Adipose tissue (tissue), 3 donors: ENCODE data around the gene POLG2. TPM values are rescaled to one million over a fixed set of nuclear protein-coding genes. Genes with fewer than 3 reads are reported as not detected.
"Not testable (repeated sequence)": the region's sequence is repeated elsewhere in the genome, so short reads cannot be mapped to it uniquely, and the experiment has no call there.

Source experiments
- H3K27ac ChIP-seq: one replicate; pipeline ENCODE4 v1.5.1; 2013; ENCODE audit warnings: low read depth, low read length
- WGBS, 3 donors: extraction: QIAGEN DNeasy Blood & Tissue Kit; methylation state at CpG; one replicate each; pipeline ENCODE4 v1.1.7; 2013; 5-methylcytosine and 5-hydroxymethylcytosine counted together
- polyA plus RNA-seq, 3 donors: library from polyadenylated mRNA; stranded (reverse); fragments of 200-250 nt; gene quantifications; one replicate each; pipeline ENCODE4 v1.2.3, GENCODE V29; 2013
- donor health status: healthy with polysubstance abuse.
- donor health status: Bipolar disorder and iron deficiency.
- donor health status: healthy.

POLG2 gene
- polyA plus RNA-seq, 3 donors = 5.2 to 9.9 (median 7.2) TPM

GRCh38 chr17:64457156-64457555, 39.7 kb downstream of the POLG2 start:
- no peak overlapping the region for H3K27ac ChIP-seq
- WGBS, 3 donors = 68 to 81% (median 69%) methylated on average over 7 of the region's 7 CpGs

GRCh38 chr17:64455993-64456885, 40.6 kb downstream of the POLG2 start:
- WGBS, 3 donors = 70 to 75% (median 72%) methylated on average over 8 of the region's 8 CpGs
- H3K27ac ChIP-seq = no peak overlapping the region

GRCh38 chr17:64449545-64449944, 47.3 kb downstream of the POLG2 start:
- H3K27ac ChIP-seq = no peak overlapping the region
- 35 to 71% (median 66%) methylated on average over 3 of the region's 3 CpGs for WGBS, 3 donors

DNA sequence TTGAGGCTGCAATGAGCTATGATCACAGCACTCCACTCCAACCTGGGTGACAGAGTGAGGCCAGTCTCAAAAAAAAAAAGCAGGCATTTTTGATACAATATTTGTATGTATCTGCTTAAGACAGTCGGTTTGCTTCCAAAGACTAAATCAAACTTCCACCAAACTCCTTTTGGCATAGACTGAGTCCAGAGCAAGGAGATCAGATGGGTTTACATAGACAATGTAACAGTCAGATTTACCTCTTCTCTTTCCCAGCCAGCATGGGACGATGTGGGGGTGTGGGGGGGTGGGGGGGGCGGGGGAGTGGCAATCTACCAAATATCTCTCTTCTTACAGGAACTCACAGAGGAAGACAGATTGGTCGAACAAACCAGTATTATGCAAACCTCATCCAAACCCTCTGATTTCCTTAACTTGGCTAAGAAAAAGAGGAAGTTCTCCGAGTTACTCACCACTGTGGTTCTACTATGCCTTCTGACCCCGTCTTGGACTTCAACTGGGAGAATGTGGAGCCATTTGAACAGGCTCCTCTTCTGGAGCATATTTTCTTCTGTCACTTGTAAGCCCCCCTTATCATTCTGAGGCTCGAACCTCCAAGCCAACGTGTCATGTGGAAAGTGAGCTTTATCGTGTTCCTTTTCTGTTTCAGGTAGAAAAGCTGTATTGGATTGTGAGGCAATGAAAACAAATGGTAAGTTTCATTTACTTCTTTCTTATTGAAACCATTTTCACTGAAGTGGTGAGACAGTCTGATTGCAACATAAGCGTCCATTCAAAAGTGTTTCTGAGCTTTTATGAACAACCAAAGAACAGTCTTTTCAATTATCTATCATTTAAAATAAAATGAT, 48.0 kb downstream of the POLG2 start, which contains the start of gene MILR1:
TSS of gene MILR1 (plus strand) at position 451 of the 848 bp plus-strand sequence. CDS start at position 505, 54 bp downstream.
- H3K27ac ChIP-seq = no peak within 1 kb of the TSS
- 12 to 44% (median 16%) methylated on average over 10 of the region's 10 CpGs for WGBS, 3 donors

DNA sequence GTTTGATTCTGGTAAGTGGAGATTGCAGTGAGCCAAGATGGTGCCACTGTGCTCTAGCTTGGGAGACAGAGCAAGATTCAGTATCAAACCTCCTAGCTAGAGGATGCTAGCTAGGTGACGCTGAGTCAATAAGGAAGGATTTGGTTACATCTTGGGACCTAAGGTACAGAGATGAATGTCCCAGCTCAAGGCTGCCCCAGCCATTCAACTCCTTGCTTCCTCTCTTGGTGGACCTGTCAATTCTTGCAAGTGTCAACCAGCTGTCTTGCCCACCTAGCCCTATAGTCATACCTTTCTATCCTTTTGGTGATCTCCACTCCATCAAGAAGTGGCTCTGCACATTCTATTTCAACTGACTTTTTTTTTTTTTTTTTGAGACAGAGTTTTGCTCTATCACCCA, 49.3 kb downstream of the POLG2 start:
- WGBS, 3 donors = 85 to 100% (median 100%) methylated on average over 1 of the region's 1 CpG
- H3K27ac ChIP-seq = no peak overlapping the region

- WGBS, 3 donors = 87 to 90% (median 87%) methylated on average over 6 of the region's 6 CpGs
- H3K27ac ChIP-seq = no peak overlapping the region
These were observed 53.6 kb downstream of the POLG2 start for GRCh38 chr17:64443086-64443760.

DNA sequence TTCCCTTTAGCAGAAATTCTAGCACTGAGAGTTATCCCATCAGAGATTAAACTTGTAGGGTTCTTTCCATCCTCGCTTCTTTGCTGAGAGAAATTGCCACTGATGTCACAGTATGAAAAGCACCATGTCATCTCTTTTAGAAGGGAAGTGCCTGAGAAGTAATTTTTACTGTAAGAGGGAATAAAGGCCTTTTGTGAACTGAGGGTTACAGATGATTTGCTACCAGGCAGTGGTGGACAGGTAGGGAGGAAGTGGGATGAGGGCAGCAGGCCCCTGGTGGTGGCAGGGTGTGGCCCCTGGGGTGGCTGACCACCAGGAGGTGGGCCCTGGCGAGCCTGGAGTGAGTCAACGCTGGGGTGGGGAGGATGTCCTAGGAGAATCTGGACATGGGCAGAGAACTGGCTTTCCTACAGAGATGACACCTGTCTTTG, 54.3 kb downstream of the POLG2 start:
- WGBS, 3 donors = 52 to 85% (median 53%) methylated on average over 3 of the region's 3 CpGs
- no peak overlapping the region for H3K27ac ChIP-seq

DNA sequence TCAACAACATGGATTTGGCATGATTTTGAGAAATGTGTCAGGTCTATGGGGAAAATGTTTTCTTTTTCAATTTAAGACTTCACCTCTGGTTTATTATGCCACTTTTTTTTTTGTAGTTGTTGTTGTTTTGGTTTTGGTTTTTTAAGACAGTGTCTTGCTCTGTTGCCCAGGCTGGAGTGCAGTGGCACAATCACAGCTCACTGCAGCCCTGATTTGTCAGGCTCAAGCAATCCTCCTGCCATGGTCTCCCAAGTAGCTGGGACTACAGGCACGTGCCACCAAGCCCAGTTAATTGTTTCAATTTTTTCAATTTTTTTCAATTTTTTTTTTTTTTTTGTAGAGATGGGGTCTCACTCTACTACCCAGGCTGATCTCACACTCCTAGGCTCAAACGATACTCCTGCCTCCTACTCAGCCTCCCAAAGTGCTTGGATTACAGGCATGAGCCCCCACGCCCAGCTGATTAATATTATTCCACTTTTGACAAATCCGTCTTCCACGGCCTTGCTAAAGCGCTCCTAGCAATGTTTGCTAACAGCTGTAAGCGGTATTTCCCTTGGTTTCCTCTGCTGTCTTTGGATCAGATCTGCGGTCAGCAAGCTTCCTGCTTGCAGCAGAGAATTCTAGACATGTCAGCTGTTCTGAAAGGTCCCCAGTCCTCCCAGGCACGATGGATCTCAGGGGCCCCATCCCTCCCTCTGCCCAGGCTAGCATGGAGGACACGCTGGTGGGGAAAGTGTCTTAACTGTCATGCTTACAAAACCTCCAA, 54.9 kb downstream of the POLG2 start:
- no peak overlapping the region for H3K27ac ChIP-seq
- whole genome bisulfite sequencing, 3 donors = 25 to 46% (median 26%) methylated on average over 10 of the region's 10 CpGs

DNA sequence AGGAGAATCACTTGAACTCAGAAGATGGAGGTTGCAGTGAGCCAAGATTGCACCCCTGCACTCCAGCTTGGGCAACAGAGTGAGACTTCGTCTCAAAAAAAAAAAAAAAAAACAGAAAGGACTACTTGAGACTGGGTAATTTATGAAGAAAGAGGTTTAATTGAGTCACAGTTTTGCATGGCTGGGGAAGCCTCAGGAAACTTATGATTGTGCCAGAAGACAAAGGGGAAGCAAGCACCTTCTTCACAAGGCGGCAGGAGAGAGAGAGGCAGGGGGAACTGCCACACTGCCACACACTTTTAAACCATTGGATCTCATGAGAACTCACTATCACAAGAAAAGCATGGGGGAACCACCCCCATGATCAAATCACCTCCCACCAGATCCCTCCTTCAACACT, 56.9 kb downstream of the POLG2 start:
- no peak overlapping the region for H3K27ac ChIP-seq
- WGBS, 3 donors = 61 to 94% (median 84%) methylated on average over 2 of the region's 2 CpGs

- H3K27ac ChIP-seq = not testable (repeated sequence)
- 93 to 100% (median 96%) methylated on average over 1 of the region's 1 CpG for WGBS, 3 donors
These were observed 57.3 kb downstream of the POLG2 start for GRCh38 chr17:64439521-64439920.

DNA sequence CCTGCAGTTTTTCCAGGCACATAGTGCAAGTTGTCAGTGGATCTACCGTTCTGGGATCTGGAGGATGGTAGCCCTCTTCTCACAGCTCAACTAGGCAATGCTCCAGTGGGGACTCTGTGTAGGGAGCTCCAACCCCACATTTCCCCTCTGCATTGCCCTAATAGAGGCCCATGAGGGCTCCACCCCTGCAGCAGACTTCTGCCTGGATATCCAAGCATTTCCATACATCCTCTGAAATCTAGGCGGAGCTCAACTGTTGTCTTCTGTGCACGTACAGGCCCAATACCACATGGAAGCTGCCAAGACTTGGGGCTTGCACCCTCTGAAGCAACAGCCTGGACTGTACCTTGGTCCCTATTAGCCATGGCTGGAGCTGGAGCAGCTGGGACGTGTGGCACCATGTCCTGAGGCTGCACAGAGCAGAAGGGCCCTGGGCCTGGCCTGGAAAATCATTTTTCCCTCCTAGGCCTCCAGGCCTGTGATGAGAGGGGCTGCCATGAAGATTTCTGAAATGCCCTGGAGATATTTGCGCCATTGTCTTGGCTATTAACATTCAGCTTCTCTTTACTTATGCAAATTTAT, 58.8 kb downstream of the POLG2 start:
- WGBS, 3 donors = 84 to 94% (median 92%) methylated on average over 5 of the region's 5 CpGs
- H3K27ac ChIP-seq = no peak overlapping the region

GRCh38 chr17:64431534-64431933, 65.3 kb downstream of the POLG2 start:
- no peak overlapping the region for H3K27ac ChIP-seq
- whole genome bisulfite sequencing, 3 donors = 77 to 86% (median 81%) methylated on average over 6 of the region's 6 CpGs

GRCh38 chr17:64430036-64430435, 66.8 kb downstream of the POLG2 start:
- WGBS, 3 donors = 81 to 93% (median 85%) methylated on average over 2 of the region's 2 CpGs
- H3K27ac ChIP-seq = not testable (repeated sequence)

DNA sequence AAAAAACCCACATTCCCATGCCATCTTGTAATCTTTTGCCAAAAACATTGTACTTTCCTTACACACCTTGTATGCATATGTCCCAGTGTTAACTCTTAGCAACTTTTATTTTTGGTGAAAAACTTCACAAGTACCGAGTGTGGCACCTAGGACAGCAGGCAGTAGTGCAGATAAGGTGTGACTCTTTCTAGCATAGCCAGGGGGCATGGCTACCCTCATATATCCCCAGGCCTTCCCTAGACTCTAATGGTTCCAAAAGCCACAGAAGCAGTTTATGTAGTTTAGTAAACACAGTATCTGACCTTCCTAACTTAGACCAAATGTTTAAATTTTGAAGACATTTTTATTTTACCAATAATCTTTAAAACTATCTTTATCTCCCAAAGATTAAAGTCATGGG, 68.4 kb downstream of the POLG2 start:
- WGBS, 3 donors = 88 to 100% (median 90%) methylated on average over 1 of the region's 1 CpG
- no peak overlapping the region for H3K27ac ChIP-seq
